ENCODE data around the gene WDR5B.
"Not testable (repeated sequence)": the region's sequence is repeated elsewhere in the genome, so short reads cannot be mapped to it uniquely, and the experiment has no call there.

The WDR5B gene

GRCh38 chr3:122415762-122416654 lies at the start of gene WDR5B:
TSS of gene WDR5B (minus strand) at chr3:122416062. CDS start at chr3:122415528, 534 bp downstream.
- DNase-seq = peak; percentile 96 to 100

GRCh38 chr3:122464659-122465058 lies 48.8 kb upstream of the WDR5B start:
- no peak for DNase-seq

- DNase-seq = no peak
Observed at GRCh38 chr3:122462406-122462805, 46.5 kb upstream of the WDR5B start.

GRCh38 chr3:122461806-122462205 lies 45.9 kb upstream of the WDR5B start:
- no peak for DNase-seq

- DNase-seq = peak in 1 of 2 donors; percentile 55
Observed at GRCh38 chr3:122458992-122459391, 43.1 kb upstream of the WDR5B start.

- DNase-seq = no peak
Observed at GRCh38 chr3:122457706-122458105, 41.8 kb upstream of the WDR5B start.

GRCh38 chr3:122456074-122456473 lies 40.2 kb upstream of the WDR5B start:
- DNase-seq = no peak

GRCh38 chr3:122451371-122451770 lies 35.5 kb upstream of the WDR5B start:
- no peak for DNase-seq

GRCh38 chr3:122448218-122448617 lies 32.4 kb upstream of the WDR5B start:
- not testable (repeated sequence) for DNase-seq

GRCh38 chr3:122444491-122444887 lies 28.6 kb upstream of the WDR5B start:
- DNase-seq = not testable (repeated sequence)

- DNase-seq = not testable (repeated sequence)
Observed at GRCh38 chr3:122443762-122444490, 28.1 kb upstream of the WDR5B start.

- no peak for DNase-seq
Observed at GRCh38 chr3:122443090-122443489, 27.2 kb upstream of the WDR5B start.

- DNase-seq = no peak
Observed at GRCh38 chr3:122435950-122436349, 20.1 kb upstream of the WDR5B start.

GRCh38 chr3:122430371-122430770 lies 14.5 kb upstream of the WDR5B start:
- DNase-seq = no peak

GRCh38 chr3:122427857-122428471 lies 12.1 kb upstream of the WDR5B start:
- DNase-seq = no peak

GRCh38 chr3:122421836-122422235 lies 6.0 kb upstream of the WDR5B start:
- no peak for DNase-seq

GRCh38 chr3:122421101-122421500 lies 5.2 kb upstream of the WDR5B start:
- peak; percentile 38 to 48 for DNase-seq

GRCh38 chr3:122416966-122417365 lies 1.1 kb upstream of the WDR5B start:
- no peak for DNase-seq

GRCh38 chr3:122415104-122415744 lies 638 bp downstream of the WDR5B start:
- DNase-seq = peak; percentile 32 to 40

- DNase-seq = no peak
Observed at GRCh38 chr3:122414391-122414790, 1.5 kb downstream of the WDR5B start.

- no peak for DNase-seq
Observed at GRCh38 chr3:122410639-122411038, 5.2 kb downstream of the WDR5B start.

- no peak for DNase-seq
Observed at GRCh38 chr3:122410111-122410510, 5.8 kb downstream of the WDR5B start.

- DNase-seq = peak in 1 of 2 donors; percentile 25
Observed at GRCh38 chr3:122409446-122409845, 6.4 kb downstream of the WDR5B start.
